ENCODE measurements around the gene ACBD3. TPM values are rescaled to one million over a fixed set of nuclear protein-coding genes. Genes with fewer than 3 reads are reported as not detected.

ACBD3 gene
- total RNA-seq, 4 donors from 2014 or later = 33.5 to 95.8 (median 46.8) TPM

- Histone ChIP-seq H3K4me3 (no peak overlapping the region), H3K4me1 (no peaks in the 10 kb centered on the region), H3K27me3 (no peaks in the 10 kb centered on the region), H3K9me3 (no peaks in the 10 kb centered on the region), H3K27ac (no peak overlapping the region), H3K36me3 (no peaks in the 10 kb centered on the region)
- TF ChIP-seq CTCF (IDR thresholded peaks at IDR 0.05) (no peak), POLR2A (IDR thresholded peaks at IDR 0.05) (no peak)
- no peak for DNase-seq
- intact Hi-C loops (cut with DNase I; ENCODE audit: low total_unique reads) = no loop called here
Observed at GRCh38 chr1:226154593-226154992, 31.9 kb downstream of the ACBD3 start.

- Histone ChIP-seq H3K27me3 (no peaks in the 10 kb centered on the region), H3K4me1 (no peaks in the 10 kb centered on the region), H3K27ac (no peak overlapping the region), H3K9me3 (no peaks in the 10 kb centered on the region), H3K36me3 (no peaks in the 10 kb centered on the region), H3K4me3 (no peak overlapping the region)
- intact Hi-C loops (cut with DNase I; ENCODE audit: low total_unique reads) = no loop called here
- TF ChIP-seq CTCF (IDR thresholded peaks at IDR 0.05) (no peak), POLR2A (IDR thresholded peaks at IDR 0.05) (no peak)
- DNase-seq = no peak
Observed at GRCh38 chr1:226149806-226150205, 36.7 kb downstream of the ACBD3 start.

- TF ChIP-seq POLR2A (IDR thresholded peaks at IDR 0.05) (no peak), CTCF (IDR thresholded peaks at IDR 0.05) (no peak)
- Histone ChIP-seq H3K27ac (no peak overlapping the region), H3K36me3 (no peaks in the 10 kb centered on the region), H3K4me3 (no peak overlapping the region), H3K9me3 (no peaks in the 10 kb centered on the region), H3K27me3 (no peaks in the 10 kb centered on the region), H3K4me1 (no peaks in the 10 kb centered on the region)
- intact Hi-C loops (cut with DNase I; ENCODE audit: low total_unique reads) = no loop called here
- DNase-seq = no peak
Observed at GRCh38 chr1:226148121-226148648, 38.4 kb downstream of the ACBD3 start.

GRCh38 chr1:226144045-226144444, 42.5 kb downstream of the ACBD3 start:
- no peak for TF ChIP-seq CTCF (IDR thresholded peaks at IDR 0.05)
- TF ChIP-seq POLR2A (IDR thresholded peaks at IDR 0.05) = no peak
- no peak overlapping the region for H3K4me3 ChIP-seq
- no peaks in the 10 kb centered on the region for H3K27me3 ChIP-seq
- no peaks in the 10 kb centered on the region for H3K9me3 ChIP-seq
- intact Hi-C loops (cut with DNase I; ENCODE audit: low total_unique reads) = no loop called here
- no peaks in the 10 kb centered on the region for H3K36me3 ChIP-seq
- DNase-seq = no peak
- H3K27ac ChIP-seq = no peak overlapping the region
- no peaks in the 10 kb centered on the region for H3K4me1 ChIP-seq

- Histone ChIP-seq H3K36me3 (no peaks in the 10 kb centered on the region), H3K4me1 (no peaks in the 10 kb centered on the region), H3K27me3 (no peaks in the 10 kb centered on the region), H3K27ac (no peak overlapping the region), H3K9me3 (no peaks in the 10 kb centered on the region), H3K4me3 (no peak overlapping the region)
- TF ChIP-seq CTCF (IDR thresholded peaks at IDR 0.05) (no peak), POLR2A (IDR thresholded peaks at IDR 0.05) (no peak)
- intact Hi-C loops (cut with DNase I; ENCODE audit: low total_unique reads) = no loop called here
- no peak for DNase-seq
Observed at GRCh38 chr1:226135709-226136108, 50.8 kb downstream of the ACBD3 start.

Measured in uterus (tissue), 4 donors.